Heart right ventricle (tissue), 16 donors: Measurements from ENCODE around the gene SETD2. TPM values are rescaled to one million over a fixed set of nuclear protein-coding genes. Genes with fewer than 3 reads are reported as not detected.
A peak's percentile ranks its signal among the peaks of the same experiment; 100 is the strongest.

Experiments
- ATAC-seq, 8 donors: fragments of 200-7000 bp; cut with Tn5 transposase; one replicate each; pipeline ENCODE4 v1.9.1; 2020; ENCODE audit warnings: mild to moderate bottlenecking in 8 of 8, moderate library complexity in 8 of 8, moderate number of reproducible peaks in 1 of 8
- DNase-seq, 2 donors: peaks; one replicate each; pipeline ENCODE4 v3.0.0-alpha.2; 2020
- H3K27ac ChIP-seq, 10 donors: fragments of 200-600 bp; sonication (generic) in 2 of 10; one replicate each; pipeline versions ENCODE4 v1.5.0 to v1.8.0; 2020 to 2022; ENCODE audit warnings: mild to moderate bottlenecking in 3 of 10
- H3K27me3 ChIP-seq, 7 donors: fragments of 200-600 bp; one replicate each; pipeline ENCODE4 v1.8.0; 2021 to 2022; ENCODE audit warnings: mild to moderate bottlenecking in 2 of 7
- H3K36me3 ChIP-seq, 9 donors: fragments of 200-600 bp; sonication (generic) in 1 of 9; one replicate each; pipeline versions ENCODE4 v1.5.0 to v1.8.0; 2020 to 2022; ENCODE audit warnings: mild to moderate bottlenecking in 2 of 9
- H3K4me1 ChIP-seq, 9 donors: fragments of 200-600 bp; sonication (generic) in 1 of 9; one replicate each; pipeline versions ENCODE4 v1.5.0 to v1.8.0; 2020 to 2022; ENCODE audit warnings: mild to moderate bottlenecking in 4 of 9
- H3K4me3 ChIP-seq, 10 donors: fragments of 200-600 bp; sonication (generic) in 2 of 10; one replicate each; pipeline versions ENCODE4 v1.5.0 to v1.8.0; 2020 to 2022; ENCODE audit warnings: mild to moderate bottlenecking in 7 of 10, moderate library complexity in 2 of 10
- H3K9me3 ChIP-seq, 11 donors: fragments of 200-600 bp in 10 of 11; sonication (generic) in 2 of 11; one replicate each; pipeline versions ENCODE4 v1.5.0 to v1.8.0; 2013 to 2022; ENCODE audit warnings: mild to moderate bottlenecking in 2 of 11, control low read depth in 1 of 11, moderate library complexity in 1 of 11
- WGBS, 2 donors: extraction: QIAGEN DNeasy Blood & Tissue Kit; methylation state at CpG; one replicate each; pipeline ENCODE4 v1.1.7; 2013; ENCODE audit warnings: inconsistent platforms in 1 of 2; 5-methylcytosine and 5-hydroxymethylcytosine counted together
- intact Hi-C, 10 donors: fragments of 100-400 bp; cut with DNase I; formaldehyde crosslinking; loops; one replicate each; pipeline versions ENCODE4 v1.11.1 to v1.14.2; 2022
- polyA plus RNA-seq, 2 donors: library from polyadenylated mRNA; stranded (reverse); fragments of 200-250 nt; gene quantifications; one replicate each; pipeline ENCODE4 v1.2.3, GENCODE V29; 2013
- total RNA-seq, 10 donors: library from RNA; stranded (reverse); fragmentation: NEBNext Ultra II Directional in 3 of 10; extraction: Animal tissue kit (Norgen Biotek cat#: 25700) in 3 of 10; gene quantifications; one replicate each; pipeline versions ENCODE4 v1.2.1 to v1.2.4, GENCODE V29; 2021 to 2023
- TF ChIP-seq, protein P1 (sequence below), 9 donors: fragments of 200-600 bp; sonication (generic) in 2 of 9; IDR thresholded peaks; one replicate each; pipeline versions ENCODE4 v1.5.0 to v1.8.0; 2021 to 2022; ENCODE audit warnings: antibody characterized with exemption in 9 of 9, mild to moderate bottlenecking in 5 of 9, moderate library complexity in 1 of 9
- donor health status: Arrhythmogenic right ventricular cardiomyopathy.
- donor health status: ischemic (EF 13 %, LVEDD 7.1; RV severe dilation, severe dysfunction).
- donor health status: healthy with polysubstance abuse.
- donor health status: DM: no; HTN: yes; CAD: no.
- donor health status: DM: no; HTN: no; CAD: no.
- donor health status: ischemic (EF 25% LVEDD 6.9; RV normal size, moderate dysfunction).
- donor health status: ischemic (EF 25% LVEDD 5.7; RV mildly dilated, moderate dysfunction).
- donor health status: healthy.
- donor health status: DM: yes; HTN: yes; CAD: no.
- donor health status: Ischemic cardiomyopathy.
- donor health status: ischemic (EF 35%, LVEDD 5.7; RV mildly dilated, moderate dysfunction).
- donor health status: nonischemic (EF 11% LVEDD 7.7; RV severe dilation, severe dysfunction).
- donor health status: DM: yes; HTN: yes; CAD: no.
- donor health status: PGD.
- donor health status: ischemic (EF 29% LVEDD 5.4; RV normal size, mild dysfunction).
- donor health status: nonischemic (EF 23%, LVEDD 6.1; RV moderate dilation, normal function).

Gene SETD2
- total and polyA plus RNA-seq, 12 donors: 8.6 to 34.4 (median 30.0) TPM

DNA sequence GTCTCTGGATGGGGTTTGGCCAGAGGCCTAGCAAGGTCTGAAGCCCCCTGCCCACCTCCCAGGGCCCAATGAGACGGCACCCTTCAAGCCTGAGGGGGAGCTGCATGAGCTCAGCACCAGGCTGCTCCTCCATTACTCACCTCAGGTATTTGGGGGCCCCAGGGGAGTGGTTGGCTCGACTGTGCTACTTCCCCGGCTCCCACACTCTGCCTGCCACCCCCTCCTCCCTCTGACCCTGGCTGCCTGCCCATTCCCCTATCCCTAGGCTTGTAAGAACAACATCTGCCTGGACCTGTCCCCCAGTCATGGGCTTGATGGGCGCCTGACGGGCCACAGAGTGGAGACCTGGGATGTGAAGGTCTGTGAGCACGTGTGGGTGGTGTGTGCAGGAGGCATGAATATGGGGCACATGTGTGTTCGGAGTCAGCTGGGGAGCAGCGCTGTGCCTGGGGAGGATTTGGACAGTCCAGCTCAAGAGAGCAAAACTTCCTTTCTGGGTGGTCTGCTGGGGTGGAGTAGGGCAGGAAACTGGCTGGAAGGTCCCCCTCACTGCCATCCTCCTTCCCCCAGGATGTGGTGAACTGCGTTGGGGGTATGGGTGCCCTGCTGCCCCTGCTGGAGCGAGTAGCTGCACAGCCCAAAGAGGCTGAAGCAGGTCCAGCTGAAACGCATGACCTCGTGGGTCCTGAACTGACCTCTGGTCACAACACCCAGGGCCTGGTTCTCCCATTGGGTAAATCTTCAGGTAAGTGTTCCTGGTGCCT, 167.0 kb downstream of the SETD2 start:
- Histone ChIP-seq H3K4me3 (no peak overlapping the region), H3K36me3 (peaks cover 0 to 96% (median 0%) of the 10 kb centered on the region in 9 donors), H3K27me3 (no peaks in the 10 kb centered on the region), H3K27ac (no peak overlapping the region), H3K9me3 (no peaks in the 10 kb centered on the region), H3K4me1 (peaks cover 0 to 14% (median 0%) of the 10 kb centered on the region in 9 donors)
- intact Hi-C loops: loop anchor here in 7 of 10 donors (2.0 to 10.0 kb wide), 4 partner anchors 72 to 292 kb away; partner anchors contain the start of gene TMIE (in 4 of the 7)
- DNase-seq (peak in 1 of 2 donors; percentile 16), ATAC-seq (no peak)
- WGBS, 2 donors: 78 to 81% methylated on average over 12 of the region's 12 CpGs
- TF ChIP-seq, protein P1, sequence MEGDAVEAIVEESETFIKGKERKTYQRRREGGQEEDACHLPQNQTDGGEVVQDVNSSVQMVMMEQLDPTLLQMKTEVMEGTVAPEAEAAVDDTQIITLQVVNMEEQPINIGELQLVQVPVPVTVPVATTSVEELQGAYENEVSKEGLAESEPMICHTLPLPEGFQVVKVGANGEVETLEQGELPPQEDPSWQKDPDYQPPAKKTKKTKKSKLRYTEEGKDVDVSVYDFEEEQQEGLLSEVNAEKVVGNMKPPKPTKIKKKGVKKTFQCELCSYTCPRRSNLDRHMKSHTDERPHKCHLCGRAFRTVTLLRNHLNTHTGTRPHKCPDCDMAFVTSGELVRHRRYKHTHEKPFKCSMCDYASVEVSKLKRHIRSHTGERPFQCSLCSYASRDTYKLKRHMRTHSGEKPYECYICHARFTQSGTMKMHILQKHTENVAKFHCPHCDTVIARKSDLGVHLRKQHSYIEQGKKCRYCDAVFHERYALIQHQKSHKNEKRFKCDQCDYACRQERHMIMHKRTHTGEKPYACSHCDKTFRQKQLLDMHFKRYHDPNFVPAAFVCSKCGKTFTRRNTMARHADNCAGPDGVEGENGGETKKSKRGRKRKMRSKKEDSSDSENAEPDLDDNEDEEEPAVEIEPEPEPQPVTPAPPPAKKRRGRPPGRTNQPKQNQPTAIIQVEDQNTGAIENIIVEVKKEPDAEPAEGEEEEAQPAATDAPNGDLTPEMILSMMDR (IDR thresholded peaks at IDR 0.05): no peak

DNA sequence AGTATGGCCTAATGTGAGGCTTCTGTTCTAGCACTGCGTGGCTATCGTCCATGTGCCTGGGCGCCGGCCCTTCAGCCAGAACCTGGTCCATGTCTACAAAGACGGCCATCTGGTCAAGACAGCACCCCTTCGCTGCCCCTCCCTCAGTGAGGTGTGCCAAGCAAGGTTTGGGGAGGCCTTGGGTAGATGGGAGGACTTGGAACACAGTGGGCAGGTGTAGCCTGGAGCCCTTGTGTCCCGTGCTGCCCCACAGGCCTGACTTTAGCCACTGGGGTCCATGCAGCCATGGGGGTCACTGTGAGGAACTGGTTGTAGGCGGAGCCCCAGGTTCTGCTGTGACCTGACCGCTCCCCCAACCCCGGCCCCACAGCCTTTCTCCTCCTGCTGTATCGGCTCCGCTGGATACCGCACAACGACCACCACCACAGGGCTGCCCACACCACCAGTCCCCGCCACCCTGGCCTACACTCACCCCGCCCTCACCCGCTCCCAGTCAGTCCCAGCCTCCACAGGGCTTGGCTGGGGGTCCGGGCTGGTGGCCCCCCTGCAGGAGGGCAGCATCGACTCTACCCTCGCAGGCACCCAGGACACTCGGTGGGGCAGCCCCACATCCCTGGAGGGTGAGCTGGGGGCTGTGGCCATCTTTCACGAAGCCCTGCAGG, 167.9 kb downstream of the SETD2 start:
- Histone ChIP-seq H3K27me3 (no peaks in the 10 kb centered on the region), H3K4me1 (peaks cover 0 to 20% (median 0%) of the 10 kb centered on the region in 9 donors), H3K4me3 (no peak overlapping the region), H3K9me3 (no peaks in the 10 kb centered on the region), H3K36me3 (peaks cover 0 to 96% (median 0%) of the 10 kb centered on the region in 9 donors), H3K27ac (no peak overlapping the region)
- intact Hi-C loops: loop anchor here in 7 of 10 donors (2.0 to 10.0 kb wide), 4 partner anchors 71 to 291 kb away; partner anchors contain the start of gene TMIE (in 4 of the 7)
- DNase-seq (no peak), ATAC-seq (no peak)
- 94% methylated on average over 21 to 22 of the region's 22 CpGs for WGBS, 2 donors
- TF ChIP-seq, protein P1 (IDR thresholded peaks at IDR 0.05): no peak

DNA sequence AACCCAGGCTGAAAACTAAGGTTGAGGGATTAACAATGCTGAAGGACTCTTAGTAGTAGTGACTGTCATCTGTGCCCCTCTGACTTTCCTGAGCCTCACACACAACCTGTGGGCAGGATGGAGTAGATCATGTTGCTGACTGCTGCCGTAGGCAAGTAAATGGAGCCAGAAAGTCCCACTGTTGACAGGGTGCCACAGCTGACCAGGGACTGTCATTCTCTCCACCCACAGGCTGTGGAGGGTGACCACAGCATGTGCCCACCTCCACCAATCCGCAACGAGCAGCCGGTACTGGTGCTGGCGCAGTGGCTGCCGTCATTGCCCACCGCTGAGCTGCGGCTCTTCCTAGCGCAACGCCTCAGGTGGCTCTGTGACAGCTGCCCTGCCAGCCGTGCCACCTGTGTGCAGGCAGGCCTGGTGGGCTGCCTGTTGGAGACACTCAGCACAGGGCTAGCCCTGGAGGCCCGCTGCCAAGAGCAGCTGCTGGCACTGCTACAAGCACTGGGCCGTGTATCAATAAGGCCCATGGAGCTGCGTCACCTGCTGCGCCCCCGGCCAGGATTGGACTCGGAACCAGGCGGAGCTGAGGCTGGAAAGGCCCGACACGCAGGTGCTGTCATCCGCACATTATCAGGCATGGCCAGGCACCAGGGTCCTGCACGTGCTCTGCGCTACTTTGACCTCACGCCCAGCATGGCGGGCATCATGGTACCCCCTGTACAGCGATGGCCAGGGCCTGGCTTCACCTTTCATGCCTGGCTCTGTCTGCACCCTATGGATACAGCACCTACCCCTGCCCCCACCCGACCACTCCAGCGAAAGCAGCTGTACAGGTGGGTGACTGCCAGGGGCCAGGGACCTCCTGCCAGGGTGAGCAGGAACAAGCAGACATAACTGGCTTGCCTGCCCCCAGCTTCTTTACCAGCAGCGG, 168.8 kb downstream of the SETD2 start:
- H3K4me1 ChIP-seq: peaks cover 0 to 30% (median 0%) of the 10 kb centered on the region in 9 donors

More for the DNA sequence above, 168.8 kb downstream of the SETD2 start:
- intact Hi-C loops: loop anchor here in 6 of 10 donors (5.0 to 10.0 kb wide), 3 partner anchors 70 to 290 kb away; partner anchors contain the start of gene TMIE (in 4 of the 6)
- TF ChIP-seq, protein P1 (IDR thresholded peaks at IDR 0.05): no peak
- no peak overlapping the region for H3K27ac ChIP-seq
- peaks cover 0 to 92% (median 0%) of the 10 kb centered on the region in 9 donors for H3K36me3 ChIP-seq
- DNase-seq (peak in 1 of 2 donors; percentile 9), ATAC-seq (no peak)
- no peak overlapping the region for H3K4me3 ChIP-seq
- WGBS, 2 donors: 95 to 96% methylated on average over 28 to 29 of the region's 29 CpGs
- H3K9me3 ChIP-seq: no peaks in the 10 kb centered on the region
- no peaks in the 10 kb centered on the region for H3K27me3 ChIP-seq
